ENCODE data around the gene TNS1. TPM values are rescaled to one million over a fixed set of nuclear protein-coding genes. Genes with fewer than 3 reads are reported as not detected.

Gene TNS1
- total RNA-seq, 1 donor from 2014 or later, result 227 TPM

DNA sequence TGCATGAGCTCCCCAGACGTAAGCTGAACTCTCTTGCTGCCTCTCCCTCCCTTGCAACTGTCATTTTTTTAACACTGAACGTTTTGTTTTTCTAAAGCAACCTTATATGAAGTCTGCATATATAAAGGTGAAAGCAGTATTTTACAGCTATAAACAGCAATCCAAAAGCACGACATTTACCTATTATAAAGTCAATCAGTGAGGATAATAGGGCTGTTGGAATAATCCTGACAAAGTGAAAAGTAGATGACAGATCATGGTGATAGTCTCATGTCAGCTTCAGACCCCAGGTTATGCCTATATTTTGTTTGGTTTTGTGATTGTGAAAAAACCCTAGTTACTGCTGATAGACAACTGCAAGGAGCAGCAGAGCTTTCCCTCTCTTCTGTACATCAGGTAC is 195.8 kb downstream of the TNS1 start:
- no peaks in the 10 kb centered on the region for H3K9me3 Mint-ChIP-seq (ENCODE audit: low read depth)
- peak overlapping the region; percentile 27 for H3K27ac Mint-ChIP-seq (ENCODE audit: unreplicated experiment)
- H3K4me3 Mint-ChIP-seq (ENCODE audit: unreplicated experiment), result no peak overlapping the region
- H3K4me1 Mint-ChIP-seq (ENCODE audit: low read depth), result peaks cover 12% of the 10 kb centered on the region
- peaks cover 50% of the 10 kb centered on the region for H3K36me3 Mint-ChIP-seq (ENCODE audit: low read depth)
- no peaks in the 10 kb centered on the region for H3K27me3 Mint-ChIP-seq (ENCODE audit: low read depth)
- no peak for DNase-seq (ENCODE audit: low spot score)
- no peak for TF ChIP-seq CTCF (IDR thresholded peaks at IDR 0.05)

GRCh38 chr2:217806482-217806765 is 196.4 kb downstream of the TNS1 start:
- Mint-ChIP-seq H3K9me3 (ENCODE audit: low read depth) (no peaks in the 10 kb centered on the region), H3K4me1 (ENCODE audit: low read depth) (peaks cover 12% of the 10 kb centered on the region), H3K27ac (ENCODE audit: unreplicated experiment) (no peak overlapping the region), H3K27me3 (ENCODE audit: low read depth) (no peaks in the 10 kb centered on the region), H3K4me3 (ENCODE audit: unreplicated experiment) (no peak overlapping the region), H3K36me3 (ENCODE audit: low read depth) (peaks cover 46% of the 10 kb centered on the region)
- no peak for TF ChIP-seq CTCF (IDR thresholded peaks at IDR 0.05)
- peak; percentile 39 for DNase-seq (ENCODE audit: low spot score)

DNA sequence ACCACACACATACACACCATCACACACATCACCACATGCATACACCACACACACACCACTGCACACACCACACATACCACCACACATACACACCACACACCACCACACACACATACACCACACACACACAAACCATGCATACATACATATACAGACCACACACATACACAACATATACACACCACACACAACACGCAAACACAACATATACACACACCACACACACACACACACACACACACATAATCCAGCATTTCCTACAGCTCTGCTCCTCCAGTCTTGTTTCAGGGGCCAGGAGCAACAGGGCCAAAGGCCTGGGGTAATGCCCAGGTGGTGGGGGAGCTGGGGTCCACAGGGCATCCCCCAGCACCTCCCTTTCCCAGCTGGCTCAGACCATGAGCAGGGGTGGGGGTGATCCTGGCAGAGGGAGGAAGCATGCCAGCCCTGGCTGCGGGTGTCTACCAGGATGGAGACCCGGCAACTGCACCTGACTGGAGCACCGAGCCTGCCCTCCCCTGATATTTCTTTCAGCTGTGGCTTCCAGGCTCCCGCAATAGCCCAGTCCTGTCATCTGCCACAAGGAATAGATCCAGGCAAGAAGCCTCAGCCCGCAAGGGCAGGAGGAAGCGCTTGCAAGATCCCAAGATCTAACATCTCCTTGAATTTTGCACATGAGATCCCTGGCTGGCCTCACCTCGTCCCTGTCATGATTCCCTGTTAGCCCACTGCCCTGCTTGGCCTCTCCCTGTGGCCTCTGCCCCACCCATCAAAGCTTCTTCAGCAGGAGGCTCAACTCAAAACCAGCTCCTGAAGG is 196.9 kb downstream of the TNS1 start:
- Mint-ChIP-seq H3K9me3 (ENCODE audit: low read depth) (no peaks in the 10 kb centered on the region), H3K4me3 (ENCODE audit: unreplicated experiment) (no peak overlapping the region), H3K27ac (ENCODE audit: unreplicated experiment) (peak overlapping the region; percentile 64), H3K4me1 (ENCODE audit: low read depth) (peaks cover 12% of the 10 kb centered on the region), H3K27me3 (ENCODE audit: low read depth) (no peaks in the 10 kb centered on the region), H3K36me3 (ENCODE audit: low read depth) (peaks cover 46% of the 10 kb centered on the region)
- DNase-seq (ENCODE audit: low spot score), result peak; percentile 67
- no peak for TF ChIP-seq CTCF (IDR thresholded peaks at IDR 0.05)

DNA sequence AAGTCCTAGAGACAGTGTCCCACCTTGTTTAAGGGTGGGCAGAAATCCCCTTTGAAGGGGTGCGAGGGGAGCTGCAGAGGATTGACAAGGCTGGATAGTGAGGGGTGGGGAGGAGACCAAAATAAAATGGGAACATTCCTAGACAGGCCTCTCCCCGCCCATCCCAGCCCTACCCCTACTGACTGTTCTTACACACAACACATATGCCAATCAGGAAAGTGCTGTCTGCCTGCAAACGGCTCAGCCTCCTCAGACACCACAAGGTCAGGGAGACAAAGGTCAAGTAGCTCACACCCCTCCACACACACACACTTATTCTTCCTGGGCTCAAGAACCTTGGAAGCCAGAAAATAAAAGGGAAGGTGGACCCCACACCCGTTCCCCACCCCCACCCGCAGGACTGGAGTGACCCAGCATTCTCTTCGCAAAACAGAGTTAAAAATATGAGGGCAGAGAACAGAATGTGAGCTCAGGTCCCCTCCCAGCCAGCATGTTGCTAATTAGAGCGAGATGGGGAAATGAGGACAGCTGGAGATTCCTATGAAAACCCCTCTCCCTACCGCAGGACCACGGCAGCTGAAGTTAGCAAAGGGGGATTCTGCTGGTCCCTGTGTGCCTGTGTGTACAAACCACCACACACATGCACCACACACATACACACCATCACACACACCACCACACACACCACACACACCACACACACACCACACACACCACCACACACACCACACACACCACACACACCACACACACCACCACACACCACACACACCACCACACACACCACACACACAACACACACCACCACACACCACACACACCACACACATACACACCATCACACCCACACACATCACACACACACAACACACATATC is 197.8 kb downstream of the TNS1 start:
- Mint-ChIP-seq H3K4me1 (ENCODE audit: low read depth) (peaks cover 12% of the 10 kb centered on the region), H3K36me3 (ENCODE audit: low read depth) (peaks cover 44% of the 10 kb centered on the region), H3K27me3 (ENCODE audit: low read depth) (no peaks in the 10 kb centered on the region), H3K4me3 (ENCODE audit: unreplicated experiment) (no peak overlapping the region), H3K27ac (ENCODE audit: unreplicated experiment) (peak overlapping the region; percentile 64), H3K9me3 (ENCODE audit: low read depth) (no peaks in the 10 kb centered on the region)
- no peak for TF ChIP-seq CTCF (IDR thresholded peaks at IDR 0.05)
- DNase-seq (ENCODE audit: low spot score), result peak; percentile 20

- H3K9me3 Mint-ChIP-seq (ENCODE audit: low read depth), result no peaks in the 10 kb centered on the region
- DNase-seq (ENCODE audit: low spot score), result no peak
- TF ChIP-seq CTCF (IDR thresholded peaks at IDR 0.05), result no peak
- peaks cover 41% of the 10 kb centered on the region for H3K36me3 Mint-ChIP-seq (ENCODE audit: low read depth)
- H3K4me1 Mint-ChIP-seq (ENCODE audit: low read depth), result peaks cover 12% of the 10 kb centered on the region
- H3K4me3 Mint-ChIP-seq (ENCODE audit: unreplicated experiment), result no peak overlapping the region
- no peaks in the 10 kb centered on the region for H3K27me3 Mint-ChIP-seq (ENCODE audit: low read depth)
- peak overlapping the region; percentile 77 for H3K27ac Mint-ChIP-seq (ENCODE audit: unreplicated experiment)
Observed at GRCh38 chr2:217804338-217804737, 198.5 kb downstream of the TNS1 start.
